IPS-18a (cell line): ENCODE measurements around the gene RHBDL2.

Experiments
- H3K27ac ChIP-seq: one replicate; pipeline ENCODE4 v1.5.1; 2013; ENCODE audit warnings: low read length
- H3K27me3 ChIP-seq: one replicate; pipeline ENCODE4 v1.6.1; 2013; ENCODE audit warnings: mild to moderate bottlenecking, low read length; ENCODE audit not compliant: control insufficient read depth, insufficient read depth
- H3K36me3 ChIP-seq: one replicate; pipeline ENCODE4 v1.6.1; 2013; ENCODE audit warnings: low read depth, low read length; ENCODE audit not compliant: control insufficient read depth
- H3K4me1 ChIP-seq: one replicate; pipeline ENCODE4 v1.6.1; 2013; ENCODE audit warnings: low read depth, low read length; ENCODE audit not compliant: control insufficient read depth
- H3K4me3 ChIP-seq: one replicate; pipeline ENCODE4 v1.5.1; 2013; ENCODE audit warnings: low read length
- H3K9ac ChIP-seq: one replicate; pipeline ENCODE4 v1.6.1; 2013; ENCODE audit warnings: mild to moderate bottlenecking, low read length, moderate library complexity
- H3K9me3 ChIP-seq: one replicate; pipeline ENCODE4 v1.6.1; 2013; ENCODE audit warnings: low read depth, low read length; ENCODE audit not compliant: control insufficient read depth

The RHBDL2 gene

GRCh38 chr1:38962113-38962512, 20.5 kb upstream of the RHBDL2 start:
- Histone ChIP-seq H3K27me3 (no peaks in the 10 kb centered on the region), H3K9ac (no peak overlapping the region), H3K4me3 (no peak overlapping the region), H3K4me1 (no peaks in the 10 kb centered on the region), H3K27ac (no peak overlapping the region), H3K36me3 (no peaks in the 10 kb centered on the region), H3K9me3 (no peaks in the 10 kb centered on the region)

DNA sequence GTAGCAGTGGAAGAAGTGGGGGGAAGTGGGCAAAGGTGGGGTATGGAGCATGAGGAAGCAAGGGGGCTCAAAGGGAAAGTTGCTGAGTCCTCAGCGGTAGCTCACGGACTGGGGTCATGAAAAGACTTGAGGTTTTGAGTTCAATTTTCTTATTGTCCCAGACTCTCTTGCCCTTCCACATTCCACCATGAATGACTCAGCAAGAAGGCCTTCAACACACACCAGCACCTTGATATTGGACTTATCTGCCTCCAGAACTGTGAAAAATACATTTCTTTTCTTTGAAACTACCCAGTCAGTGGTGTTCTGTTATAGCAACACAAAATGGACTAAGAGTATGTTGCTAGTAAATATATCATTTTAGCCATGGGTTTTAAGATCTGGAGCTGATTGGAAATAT, 17.3 kb upstream of the RHBDL2 start:
- no peak overlapping the region for H3K4me3 ChIP-seq
- H3K27ac ChIP-seq, result no peak overlapping the region
- no peaks in the 10 kb centered on the region for H3K4me1 ChIP-seq
- no peaks in the 10 kb centered on the region for H3K36me3 ChIP-seq
- no peaks in the 10 kb centered on the region for H3K27me3 ChIP-seq
- no peak overlapping the region for H3K9ac ChIP-seq
- no peaks in the 10 kb centered on the region for H3K9me3 ChIP-seq

- peaks cover 5% of the 10 kb centered on the region for H3K4me1 ChIP-seq
- no peaks in the 10 kb centered on the region for H3K27me3 ChIP-seq
- H3K27ac ChIP-seq, result peak overlapping the region; percentile 67
- H3K9ac ChIP-seq, result peak overlapping the region; percentile 36
- H3K4me3 ChIP-seq, result no peak overlapping the region
- no peaks in the 10 kb centered on the region for H3K9me3 ChIP-seq
- H3K36me3 ChIP-seq, result no peaks in the 10 kb centered on the region
These were observed 11.8 kb upstream of the RHBDL2 start for GRCh38 chr1:38953433-38953860.

GRCh38 chr1:38950553-38950952, 8.9 kb upstream of the RHBDL2 start:
- Histone ChIP-seq H3K4me1 (peaks cover 5% of the 10 kb centered on the region), H3K4me3 (no peak overlapping the region), H3K27ac (no peak overlapping the region), H3K27me3 (no peaks in the 10 kb centered on the region), H3K36me3 (no peaks in the 10 kb centered on the region), H3K9me3 (no peaks in the 10 kb centered on the region), H3K9ac (no peak overlapping the region)

DNA sequence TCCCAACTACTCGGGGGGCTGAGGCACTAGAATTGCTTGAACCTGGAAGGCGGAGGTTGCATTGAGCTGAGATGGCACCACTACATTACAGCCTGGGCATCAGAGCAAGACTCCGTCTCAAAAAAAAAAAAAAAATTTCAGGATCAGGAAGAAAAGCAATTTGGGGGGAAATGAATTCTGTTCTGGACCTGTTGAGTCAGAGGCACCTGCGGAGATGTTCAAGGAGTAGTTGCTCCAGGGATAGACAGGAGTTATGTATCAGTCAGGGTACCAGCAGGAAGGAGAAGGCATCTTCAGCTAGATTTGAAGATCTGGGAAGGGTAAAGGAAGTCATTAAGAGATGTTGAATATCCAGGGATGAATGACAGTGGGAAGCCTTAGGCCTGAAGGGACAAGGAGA, 2.9 kb upstream of the RHBDL2 start:
- H3K4me1 ChIP-seq, result peaks cover 6% of the 10 kb centered on the region
- no peak overlapping the region for H3K4me3 ChIP-seq
- H3K9me3 ChIP-seq, result no peaks in the 10 kb centered on the region
- H3K27ac ChIP-seq, result no peak overlapping the region
- H3K27me3 ChIP-seq, result no peaks in the 10 kb centered on the region
- no peak overlapping the region for H3K9ac ChIP-seq
- no peaks in the 10 kb centered on the region for H3K36me3 ChIP-seq

GRCh38 chr1:38942664-38943428, 1.2 kb upstream of the RHBDL2 start:
- Histone ChIP-seq H3K4me1 (peaks cover 6% of the 10 kb centered on the region), H3K9ac (no peak overlapping the region), H3K9me3 (no peaks in the 10 kb centered on the region), H3K36me3 (no peaks in the 10 kb centered on the region), H3K27ac (no peak overlapping the region), H3K27me3 (no peaks in the 10 kb centered on the region), H3K4me3 (no peak overlapping the region)

- peak overlapping the region; percentile 7 for H3K4me3 ChIP-seq
- peaks cover 6% of the 10 kb centered on the region for H3K4me1 ChIP-seq
- H3K27ac ChIP-seq, result no peak overlapping the region
- H3K27me3 ChIP-seq, result no peaks in the 10 kb centered on the region
- H3K9me3 ChIP-seq, result no peaks in the 10 kb centered on the region
- no peaks in the 10 kb centered on the region for H3K36me3 ChIP-seq
- H3K9ac ChIP-seq, result no peak overlapping the region
These were observed 537 bp downstream of the RHBDL2 start for GRCh38 chr1:38941093-38941492.

- no peaks in the 10 kb centered on the region for H3K36me3 ChIP-seq
- H3K27ac ChIP-seq, result no peak overlapping the region
- H3K4me1 ChIP-seq, result peaks cover 6% of the 10 kb centered on the region
- no peak overlapping the region for H3K9ac ChIP-seq
- no peaks in the 10 kb centered on the region for H3K9me3 ChIP-seq
- no peak overlapping the region for H3K4me3 ChIP-seq
- no peaks in the 10 kb centered on the region for H3K27me3 ChIP-seq
These were observed 1.1 kb downstream of the RHBDL2 start for GRCh38 chr1:38940339-38941047.

GRCh38 chr1:38938722-38939260, 2.8 kb downstream of the RHBDL2 start:
- H3K36me3 ChIP-seq, result no peaks in the 10 kb centered on the region
- H3K4me1 ChIP-seq, result peaks cover 6% of the 10 kb centered on the region
- no peaks in the 10 kb centered on the region for H3K27me3 ChIP-seq
- no peak overlapping the region for H3K27ac ChIP-seq
- H3K9ac ChIP-seq, result no peak overlapping the region
- H3K4me3 ChIP-seq, result no peak overlapping the region
- no peaks in the 10 kb centered on the region for H3K9me3 ChIP-seq

- Histone ChIP-seq H3K9me3 (no peaks in the 10 kb centered on the region), H3K4me3 (no peak overlapping the region), H3K27ac (no peak overlapping the region), H3K27me3 (no peaks in the 10 kb centered on the region), H3K9ac (no peak overlapping the region), H3K36me3 (no peaks in the 10 kb centered on the region), H3K4me1 (no peaks in the 10 kb centered on the region)
These were observed 9.1 kb downstream of the RHBDL2 start for GRCh38 chr1:38932571-38932970.

- H3K27me3 ChIP-seq, result no peaks in the 10 kb centered on the region
- H3K9me3 ChIP-seq, result no peaks in the 10 kb centered on the region
- no peak overlapping the region for H3K27ac ChIP-seq
- H3K9ac ChIP-seq, result no peak overlapping the region
- H3K4me1 ChIP-seq, result no peaks in the 10 kb centered on the region
- no peak overlapping the region for H3K4me3 ChIP-seq
- H3K36me3 ChIP-seq, result no peaks in the 10 kb centered on the region
These were observed 12.2 kb downstream of the RHBDL2 start for GRCh38 chr1:38929476-38929875.
